Activated T-cell treated with anti-CD3 and anti-CD28 coated beads, Interleukin-2, amount 50 U/mL, for 72 hours (primary cell): ENCODE measurements around the gene ARFGAP2. TPM values are rescaled to one million over a fixed set of nuclear protein-coding genes. Genes with fewer than 3 reads are reported as not detected.

Experiments
- ATAC-seq, 2 donors: fragments of 150-1000 bp; cut with Tn5 transposase; replicated peaks in 1 of 2; 2 replicates each; pipeline ENCODE4 v1.10.0; 2021; ENCODE audit warnings: moderate library complexity in 2 of 2, mild to moderate bottlenecking in 1 of 2
- DNase-seq, 2 donors: peaks; one replicate each; pipeline ENCODE4 v3.0.0; 2021 to 2022; ENCODE audit warnings: mixed read lengths in 1 of 2
- H3K27ac Mint-ChIP-seq: one replicate; pipeline ENCODE4 v1.8.0; 2022; ENCODE audit warnings: mild to moderate bottlenecking, moderate library complexity, mixed read lengths
- H3K27me3 Mint-ChIP-seq: one replicate; pipeline ENCODE4 v1.8.0; 2022; ENCODE audit warnings: low read depth, mixed read lengths
- H3K36me3 Mint-ChIP-seq, 2 donors: one replicate each; pipeline ENCODE4 v1.8.0; 2022; ENCODE audit warnings: mixed read lengths in 2 of 2, mild to moderate bottlenecking in 1 of 2; ENCODE audit not compliant: insufficient read depth in 2 of 2
- H3K4me1 Mint-ChIP-seq: one replicate; pipeline ENCODE4 v1.8.0; 2022; ENCODE audit warnings: low read depth, mixed read lengths
- H3K4me3 Mint-ChIP-seq, 2 donors: one replicate each; pipeline ENCODE4 v1.8.0; 2022; ENCODE audit warnings: mild to moderate bottlenecking in 2 of 2, mixed read lengths in 2 of 2, moderate library complexity in 2 of 2
- H3K9me3 Mint-ChIP-seq, 2 donors: one replicate each; pipeline ENCODE4 v1.8.0; 2022; ENCODE audit warnings: mixed read lengths in 2 of 2
- total RNA-seq, 2 donors: library from RNA; stranded (reverse); gene quantifications; one replicate each; pipeline ENCODE4 v1.2.3, GENCODE V29; 2022

The ARFGAP2 gene
- total RNA-seq, 2 donors from 2014 or later = 83.8 to 91.6 TPM

DNA sequence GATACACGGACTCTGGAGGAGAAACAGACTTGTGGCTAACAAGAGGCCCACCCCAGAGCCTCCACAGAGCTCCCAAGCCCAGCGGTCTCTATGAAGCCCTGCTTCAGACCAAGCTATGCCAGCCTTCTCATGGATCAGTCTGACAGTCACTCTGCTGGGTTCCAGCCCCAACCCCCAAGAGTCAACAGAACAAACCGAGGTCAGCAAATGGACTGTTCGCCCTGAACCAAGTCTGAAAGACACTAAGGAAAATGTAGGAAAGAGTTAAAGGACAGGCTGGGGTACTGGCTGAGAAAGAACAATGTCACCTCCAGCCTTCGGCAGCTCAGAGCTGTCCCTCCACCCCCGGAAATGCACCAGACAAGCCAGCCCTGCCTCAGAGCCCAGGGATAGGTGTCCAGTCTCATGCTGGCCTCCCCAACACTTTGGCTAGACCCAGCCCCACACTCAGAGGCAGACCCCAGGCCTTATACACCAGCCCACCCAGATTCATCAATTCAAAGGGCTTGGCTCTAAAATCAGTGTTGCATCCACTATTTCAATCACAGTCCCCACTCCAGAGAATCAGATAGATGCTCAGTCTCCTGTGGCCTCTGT lies 3.8 kb downstream of the ARFGAP2 start:
- H3K27ac Mint-ChIP-seq = peak overlapping the region; percentile 40
- no peaks in the 10 kb centered on the region for H3K27me3 Mint-ChIP-seq
- H3K4me3 Mint-ChIP-seq = no peak overlapping the region
- ATAC-seq (no peak), DNase-seq (no peak)
- H3K9me3 Mint-ChIP-seq = no peaks in the 10 kb centered on the region
- H3K4me1 Mint-ChIP-seq = peaks cover 38% of the 10 kb centered on the region
- peaks cover 2 to 3% of the 10 kb centered on the region in 2 donors for H3K36me3 Mint-ChIP-seq

- no peak for DNase-seq
- no peaks in the 10 kb centered on the region for H3K9me3 Mint-ChIP-seq
- H3K36me3 Mint-ChIP-seq = peaks cover 2 to 3% of the 10 kb centered on the region in 2 donors
- peaks cover 30% of the 10 kb centered on the region for H3K4me1 Mint-ChIP-seq
- no peaks in the 10 kb centered on the region for H3K27me3 Mint-ChIP-seq
- peak overlapping the region; percentile 69 for H3K27ac Mint-ChIP-seq
- H3K4me3 Mint-ChIP-seq = no peak overlapping the region
- no peak for ATAC-seq
Measured at GRCh38 chr11:47171856-47172255, 4.8 kb downstream of the ARFGAP2 start.

DNA sequence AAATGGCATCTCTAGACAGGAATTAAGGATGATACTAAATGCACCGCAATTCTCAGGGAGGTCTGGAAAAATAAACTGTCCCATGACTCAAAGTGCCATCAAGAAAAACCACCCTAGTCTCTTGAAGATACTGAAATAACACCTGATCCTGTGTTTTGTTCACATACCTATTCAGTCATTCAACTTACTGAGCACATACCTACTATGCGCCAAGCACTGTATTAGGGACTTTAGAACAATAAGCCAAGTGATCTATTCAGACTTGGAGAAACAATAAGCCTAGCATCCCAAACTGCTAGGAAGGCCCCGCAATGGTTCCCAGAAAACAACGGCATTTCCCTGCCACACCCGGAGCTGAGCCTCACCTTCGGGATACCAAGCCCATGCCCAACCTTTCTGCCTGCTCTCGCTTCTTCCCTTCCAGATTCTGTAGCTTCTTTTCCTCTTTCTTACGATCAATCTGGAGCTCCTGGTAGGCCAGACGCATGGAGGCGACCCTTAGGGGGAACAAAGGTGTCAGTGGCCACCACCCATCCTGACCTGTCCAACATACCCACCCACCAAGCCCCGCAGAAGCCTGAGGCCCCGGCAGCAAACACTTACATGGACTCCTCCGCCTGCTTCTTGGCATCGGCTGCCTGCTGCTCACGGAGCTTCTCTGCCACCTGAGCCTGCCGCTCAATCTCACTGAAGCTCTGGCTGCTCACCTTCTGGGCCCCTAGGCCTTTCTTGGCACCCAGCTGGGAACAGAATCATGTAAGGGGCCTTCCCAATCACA lies 5.4 kb downstream of the ARFGAP2 start:
- Mint-ChIP-seq H3K4me3 (no peak overlapping the region), H3K4me1 (peaks cover 30% of the 10 kb centered on the region), H3K27ac (peak overlapping the region; percentile 69), H3K36me3 (peaks cover 2 to 3% of the 10 kb centered on the region in 2 donors), H3K9me3 (no peaks in the 10 kb centered on the region), H3K27me3 (no peaks in the 10 kb centered on the region)
- DNase-seq (no peak), ATAC-seq (no peak)

DNA sequence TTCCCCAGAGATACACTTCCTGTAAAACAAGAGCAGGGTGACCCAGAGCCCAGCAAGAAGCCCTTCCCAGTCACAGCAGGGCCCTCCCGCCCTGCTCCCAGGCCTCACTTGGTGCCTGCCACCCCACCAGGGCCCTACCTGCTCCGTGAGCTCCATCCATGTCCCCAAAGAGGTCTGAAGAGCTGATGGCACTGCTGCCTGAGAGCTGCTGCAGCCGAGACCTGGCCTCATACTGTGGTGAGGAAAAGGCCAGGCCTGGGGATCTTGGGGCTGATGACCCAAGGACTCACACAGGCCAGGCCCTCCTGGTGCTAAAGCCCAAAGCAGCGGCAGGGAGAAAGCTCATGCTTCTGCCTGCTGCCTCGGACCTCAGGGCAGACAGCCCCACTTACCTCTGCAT lies 10.3 kb downstream of the ARFGAP2 start:
- Mint-ChIP-seq H3K27me3 (no peaks in the 10 kb centered on the region), H3K4me3 (no peak overlapping the region), H3K4me1 (peaks cover 2% of the 10 kb centered on the region), H3K36me3 (peaks cover 4% of the 10 kb centered on the region in 2 donors), H3K27ac (no peak overlapping the region), H3K9me3 (no peaks in the 10 kb centered on the region)
- DNase-seq (no peak), ATAC-seq (no peak)

GRCh38 chr11:47165253-47165840 lies 11.3 kb downstream of the ARFGAP2 start:
- Mint-ChIP-seq H3K9me3 (no peaks in the 10 kb centered on the region), H3K27me3 (no peaks in the 10 kb centered on the region), H3K4me1 (no peaks in the 10 kb centered on the region), H3K36me3 (peaks cover 4% of the 10 kb centered on the region in 2 donors), H3K4me3 (no peak overlapping the region), H3K27ac (no peak overlapping the region)
- no peak for ATAC-seq
- DNase-seq = no peak

- H3K27me3 Mint-ChIP-seq = no peaks in the 10 kb centered on the region
- no peak overlapping the region for H3K4me3 Mint-ChIP-seq
- H3K9me3 Mint-ChIP-seq = no peaks in the 10 kb centered on the region
- H3K36me3 Mint-ChIP-seq = peaks cover 4 to 6% of the 10 kb centered on the region in 2 donors
- no peaks in the 10 kb centered on the region for H3K4me1 Mint-ChIP-seq
- DNase-seq = no peak
- H3K27ac Mint-ChIP-seq = no peak overlapping the region
- no peak for ATAC-seq
Measured at GRCh38 chr11:47164321-47164720, 12.4 kb downstream of the ARFGAP2 start.

DNA sequence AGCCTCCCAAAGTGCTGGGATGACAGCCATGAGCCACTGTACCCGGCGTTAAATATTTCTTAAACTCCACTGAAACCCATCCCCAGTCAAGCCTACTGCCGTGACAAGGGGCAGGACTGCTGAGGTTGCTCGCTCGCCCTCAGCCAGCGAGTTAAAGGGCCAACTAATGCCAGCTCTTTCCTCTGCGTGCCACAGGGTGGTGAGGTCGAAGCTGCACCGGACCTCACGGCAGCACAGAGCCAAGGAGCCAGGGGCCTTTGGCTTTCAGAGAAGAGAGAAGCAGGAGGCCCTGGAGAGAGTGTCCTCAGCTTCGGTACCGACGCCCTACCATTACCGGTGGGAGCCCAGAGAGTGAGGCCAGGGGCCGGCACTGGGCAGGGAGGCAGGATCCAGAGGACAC lies 12.8 kb downstream of the ARFGAP2 start:
- DNase-seq = no peak
- Mint-ChIP-seq H3K27ac (no peak overlapping the region), H3K4me1 (no peaks in the 10 kb centered on the region), H3K9me3 (no peaks in the 10 kb centered on the region), H3K4me3 (no peak overlapping the region), H3K27me3 (no peaks in the 10 kb centered on the region), H3K36me3 (peaks cover 4 to 6% of the 10 kb centered on the region in 2 donors)
- no peak for ATAC-seq

DNA sequence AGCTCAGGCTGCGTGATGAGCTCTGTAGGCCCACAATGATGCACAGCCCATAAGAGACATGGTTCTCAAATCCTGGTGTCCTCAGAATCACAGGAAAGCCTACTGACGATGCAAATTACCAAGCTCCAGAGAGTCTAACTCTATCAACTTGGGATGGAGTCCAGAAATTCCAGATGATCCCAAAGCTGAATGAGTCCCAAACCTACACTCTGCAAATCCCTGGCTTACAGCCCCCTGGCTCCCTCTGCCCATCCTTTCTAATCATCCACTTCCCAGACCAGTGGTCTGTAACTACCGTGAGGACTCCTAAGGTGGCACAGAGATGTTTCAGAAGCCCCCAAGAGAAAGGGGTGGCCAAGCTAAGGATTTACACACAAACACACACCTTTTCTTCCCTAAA lies 13.5 kb downstream of the ARFGAP2 start:
- no peak for ATAC-seq
- no peaks in the 10 kb centered on the region for H3K4me1 Mint-ChIP-seq
- no peaks in the 10 kb centered on the region for H3K27me3 Mint-ChIP-seq
- H3K9me3 Mint-ChIP-seq = no peaks in the 10 kb centered on the region
- H3K36me3 Mint-ChIP-seq = peaks cover 4 to 6% of the 10 kb centered on the region in 2 donors
- no peak overlapping the region for H3K27ac Mint-ChIP-seq
- H3K4me3 Mint-ChIP-seq = no peak overlapping the region
- no peak for DNase-seq

- DNase-seq (no peak), ATAC-seq (no peak)
- H3K27me3 Mint-ChIP-seq = no peaks in the 10 kb centered on the region
- no peak overlapping the region for H3K4me3 Mint-ChIP-seq
- H3K4me1 Mint-ChIP-seq = no peaks in the 10 kb centered on the region
- no peaks in the 10 kb centered on the region for H3K9me3 Mint-ChIP-seq
- no peak overlapping the region for H3K27ac Mint-ChIP-seq
- peaks cover 4 to 6% of the 10 kb centered on the region in 2 donors for H3K36me3 Mint-ChIP-seq
Measured at GRCh38 chr11:47162426-47162825, 14.3 kb downstream of the ARFGAP2 start.

DNA sequence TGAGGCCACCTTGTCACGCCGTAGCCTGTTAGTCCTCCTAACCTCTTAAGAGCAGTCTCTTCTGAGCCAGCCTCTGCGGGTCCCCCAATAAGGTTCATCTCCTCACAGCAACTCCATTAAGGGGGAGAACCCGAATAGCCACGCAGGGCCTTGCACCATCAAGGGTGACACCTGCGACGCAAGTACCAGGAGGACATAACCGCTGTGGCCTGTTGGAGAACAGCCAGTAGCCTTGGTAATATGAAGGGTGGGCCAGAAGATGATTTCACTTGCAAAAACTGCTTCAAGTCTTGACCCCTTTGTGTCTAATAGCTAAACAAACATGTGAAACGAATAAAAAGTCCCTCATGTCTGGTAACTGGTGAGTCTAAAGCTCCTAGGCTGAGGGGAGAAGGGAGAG lies 14.8 kb downstream of the ARFGAP2 start:
- no peaks in the 10 kb centered on the region for H3K27me3 Mint-ChIP-seq
- ATAC-seq (no peak), DNase-seq (no peak)
- H3K36me3 Mint-ChIP-seq = peaks cover 4 to 6% of the 10 kb centered on the region in 2 donors
- H3K9me3 Mint-ChIP-seq = no peaks in the 10 kb centered on the region
- H3K4me1 Mint-ChIP-seq = no peaks in the 10 kb centered on the region
- H3K27ac Mint-ChIP-seq = no peak overlapping the region
- no peak overlapping the region for H3K4me3 Mint-ChIP-seq

GRCh38 chr11:47161134-47161854 lies 15.4 kb downstream of the ARFGAP2 start:
- Mint-ChIP-seq H3K4me1 (peaks cover 2% of the 10 kb centered on the region), H3K9me3 (no peaks in the 10 kb centered on the region), H3K27ac (no peak overlapping the region), H3K36me3 (peaks cover 4 to 6% of the 10 kb centered on the region in 2 donors), H3K4me3 (no peak overlapping the region), H3K27me3 (no peaks in the 10 kb centered on the region)
- DNase-seq (peak; percentile 60 to 68), ATAC-seq (peak; percentile 72 to 78)

DNA sequence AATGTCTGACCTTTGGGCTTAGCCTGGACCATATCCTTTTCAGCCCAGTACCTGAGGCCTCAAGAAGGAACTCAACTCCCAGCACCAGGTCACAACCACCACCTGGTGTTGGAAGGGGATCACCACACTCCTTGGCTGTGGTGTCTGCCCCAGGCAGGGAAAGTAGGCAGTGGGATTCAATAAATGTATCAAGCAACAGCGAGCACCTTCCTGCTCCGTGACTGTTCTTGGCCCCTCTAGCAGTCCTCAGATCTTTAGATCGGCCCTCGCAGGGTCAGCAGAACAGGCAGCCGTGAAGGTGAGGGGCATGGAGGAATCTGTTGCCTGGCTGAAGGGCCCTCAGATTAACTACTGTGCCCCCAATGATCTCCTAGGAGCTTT lies 15.9 kb downstream of the ARFGAP2 start:
- DNase-seq (no peak), ATAC-seq (peak; percentile 7 to 12)
- H3K4me1 Mint-ChIP-seq = peaks cover 7% of the 10 kb centered on the region
- no peak overlapping the region for H3K4me3 Mint-ChIP-seq
- no peaks in the 10 kb centered on the region for H3K27me3 Mint-ChIP-seq
- no peak overlapping the region for H3K27ac Mint-ChIP-seq
- no peaks in the 10 kb centered on the region for H3K9me3 Mint-ChIP-seq
- H3K36me3 Mint-ChIP-seq = peaks cover 4 to 6% of the 10 kb centered on the region in 2 donors

DNA sequence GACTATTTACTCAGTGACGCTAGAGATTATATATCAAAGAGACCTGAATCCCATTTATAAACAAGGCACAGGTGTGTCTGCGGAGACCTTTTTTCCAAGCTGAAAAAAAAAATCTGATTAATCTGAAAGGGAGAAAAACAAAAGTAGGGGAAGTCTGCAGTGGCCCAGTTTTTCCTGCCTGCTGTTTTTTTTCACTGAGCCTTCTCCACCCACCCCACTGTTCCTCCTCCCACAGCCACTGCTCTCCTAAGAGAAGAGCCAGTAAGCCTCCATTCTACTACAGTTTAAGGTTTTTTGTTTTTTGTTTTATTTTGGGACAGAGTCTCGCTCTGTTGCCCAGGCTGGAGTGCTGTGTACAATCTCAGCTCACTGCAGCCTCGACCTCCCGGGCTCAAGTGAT lies 18.4 kb downstream of the ARFGAP2 start:
- Mint-ChIP-seq H3K9me3 (no peaks in the 10 kb centered on the region), H3K27me3 (no peaks in the 10 kb centered on the region), H3K36me3 (peaks cover 0 to 1% of the 10 kb centered on the region in 2 donors), H3K4me1 (peaks cover 31% of the 10 kb centered on the region), H3K4me3 (no peak overlapping the region), H3K27ac (no peak overlapping the region)
- ATAC-seq (no peak), DNase-seq (no peak)
